Liver (tissue), 9 donors: Measurements from ENCODE around the gene ADK. TPM values are rescaled to one million over a fixed set of nuclear protein-coding genes. Genes with fewer than 3 reads are reported as not detected.
"Not testable (repeated sequence)": the region's sequence is repeated elsewhere in the genome, so short reads cannot be mapped to it uniquely, and the experiment has no call there.

Experiments used
- DNase-seq: peaks from one replicate; pipeline ENCODE4 v3.0.0-alpha.2; 2017; ENCODE audit warnings: low spot score
- H3K27ac ChIP-seq, 2 donors: one replicate each; pipeline ENCODE4 v1.7.0; 2013; ENCODE audit warnings: inconsistent platforms in 2 of 2, low read length in 2 of 2, control low read depth in 1 of 2, low read depth in 1 of 2, mild to moderate bottlenecking in 1 of 2
- H3K27me3 ChIP-seq, 4 donors: one replicate each; pipeline versions ENCODE4 v1.6.1 to v1.7.0; 2013; ENCODE audit warnings: low read length in 3 of 4, inconsistent platforms in 1 of 4, mild to moderate bottlenecking in 1 of 4, moderate library complexity in 1 of 4; ENCODE audit not compliant: control insufficient read depth in 4 of 4, insufficient read depth in 4 of 4
- H3K36me3 ChIP-seq, 4 donors: one replicate each; pipeline versions ENCODE4 v1.6.1 to v1.7.0; 2013; ENCODE audit warnings: low read length in 3 of 4, mild to moderate bottlenecking in 3 of 4, low read depth in 1 of 4, moderate library complexity in 1 of 4; ENCODE audit not compliant: control insufficient read depth in 4 of 4, insufficient read depth in 3 of 4
- H3K4me1 ChIP-seq, 4 donors: one replicate each; pipeline versions ENCODE4 v1.6.1 to v1.7.0; 2013; ENCODE audit warnings: low read length in 3 of 4, mild to moderate bottlenecking in 3 of 4, moderate library complexity in 1 of 4; ENCODE audit not compliant: control insufficient read depth in 4 of 4, insufficient read depth in 4 of 4
- H3K4me3 ChIP-seq, 3 donors: one replicate each; pipeline versions ENCODE4 v1.6.1 to v1.7.0; 2013; ENCODE audit warnings: low read length in 3 of 3, control low read depth in 1 of 3, low read depth in 1 of 3, mild to moderate bottlenecking in 1 of 3
- H3K9ac ChIP-seq, 2 donors: one replicate each; pipeline ENCODE4 v1.7.0; 2013; ENCODE audit warnings: low read length in 2 of 2, mild to moderate bottlenecking in 2 of 2, moderate library complexity in 2 of 2, control low read depth in 1 of 2, low read depth in 1 of 2
- H3K9me3 ChIP-seq, 4 donors: one replicate each; pipeline versions ENCODE4 v1.6.1 to v1.7.0; 2013; ENCODE audit warnings: low read length in 3 of 4; ENCODE audit not compliant: control insufficient read depth in 4 of 4
- ATF3 ChIP-seq: IDR thresholded peaks from 2 replicates; pipeline ENCODE4 v1.6.1; 2016; ENCODE audit warnings: antibody characterized with exemption
- CTCF ChIP-seq: fragments of 150-350 bp; IDR thresholded peaks from 2 replicates; pipeline ENCODE4 v1.5.1; 2017; ENCODE audit warnings: improper control_type of control experiment, low read depth, low read length; ENCODE audit not compliant: missing input control
- EGR1 ChIP-seq, 2 donors: IDR thresholded peaks; 2 replicates each; pipeline ENCODE4 v1.6.1; 2016 to 2018; ENCODE audit warnings: antibody characterized with exemption in 2 of 2, low read depth in 2 of 2
- FOXA1 ChIP-seq: IDR thresholded peaks from 2 replicates; pipeline ENCODE4 v1.6.1; 2016; ENCODE audit warnings: antibody characterized with exemption
- FOXA2 ChIP-seq: IDR thresholded peaks from 2 replicates; pipeline ENCODE4 v1.6.1; 2016; ENCODE audit warnings: antibody characterized with exemption
- GABPA ChIP-seq, 2 donors: IDR thresholded peaks in 1 of 2; conservative IDR thresholded peaks in 1 of 2; 2 replicates each; pipeline ENCODE4 v1.6.1; 2016; ENCODE audit warnings: antibody characterized with exemption in 2 of 2, mild to moderate bottlenecking in 1 of 2, moderate library complexity in 1 of 2
- HNF4A ChIP-seq, 2 donors: conservative IDR thresholded peaks; 2 replicates each; pipeline ENCODE4 v1.6.1; 2016; ENCODE audit warnings: antibody characterized with exemption in 2 of 2, mild to moderate bottlenecking in 2 of 2
- HNF4G ChIP-seq: IDR thresholded peaks from 2 replicates; pipeline ENCODE4 v1.6.1; 2016; ENCODE audit warnings: antibody characterized with exemption
- JUND ChIP-seq, 2 donors: IDR thresholded peaks; 2 replicates each; pipeline ENCODE4 v1.6.1; 2016; ENCODE audit warnings: antibody characterized with exemption in 2 of 2
- MAX ChIP-seq: IDR thresholded peaks from 2 replicates; pipeline ENCODE4 v1.6.1; 2016; ENCODE audit warnings: antibody characterized with exemption
- NR2F2 ChIP-seq: IDR thresholded peaks from 2 replicates; pipeline ENCODE4 v1.6.1; 2016; ENCODE audit warnings: antibody characterized with exemption
- RAD21 ChIP-seq, 2 donors: IDR thresholded peaks; 2 replicates each; pipeline ENCODE4 v1.6.1; 2016; ENCODE audit warnings: antibody characterized with exemption in 2 of 2, mild to moderate bottlenecking in 2 of 2
- REST ChIP-seq: IDR thresholded peaks from 2 replicates; pipeline ENCODE4 v1.6.1; 2016; ENCODE audit warnings: antibody characterized with exemption, mild to moderate bottlenecking
- RXRA ChIP-seq, 2 donors: IDR thresholded peaks; 2 replicates each; pipeline ENCODE4 v1.6.1; 2017 to 2018; ENCODE audit warnings: antibody characterized with exemption in 2 of 2, mild to moderate bottlenecking in 1 of 2
- SP1 ChIP-seq: IDR thresholded peaks from 2 replicates; pipeline ENCODE4 v1.6.1; 2018; ENCODE audit warnings: antibody characterized with exemption, mild to moderate bottlenecking
- TAF1 ChIP-seq: conservative IDR thresholded peaks from 2 replicates; pipeline ENCODE4 v1.6.1; 2016; ENCODE audit warnings: antibody characterized with exemption, mild to moderate bottlenecking
- YY1 ChIP-seq: IDR thresholded peaks from 2 replicates; pipeline ENCODE4 v1.6.1; 2016; ENCODE audit warnings: antibody characterized with exemption, mild to moderate bottlenecking
- ZBTB33 ChIP-seq: IDR thresholded peaks from 2 replicates; pipeline ENCODE4 v1.6.1; 2016; ENCODE audit warnings: antibody characterized with exemption
- WGBS: extraction: QIAGEN DNeasy Blood & Tissue Kit; methylation state at CpG from one replicate; pipeline ENCODE4 v1.1.7; 2013; 5-methylcytosine and 5-hydroxymethylcytosine counted together
- polyA plus RNA-seq, 2 donors: library from polyadenylated mRNA; stranded (reverse) in 1 of 2; unstranded in 1 of 2; fragments of 200-250 nt in 1 of 2; fragments of >200 nt in 1 of 2; fragmentation: Nextera tagmentation in 1 of 2; extraction: Ambion mirVana in 1 of 2; gene quantifications; one replicate each; pipeline versions ENCODE4 v1.2.1 to v1.2.3, GENCODE V29; 2013 to 2015
- total RNA-seq, 2 donors: library from RNA; depleted of rRNA; stranded (reverse); fragments of >200 nt; gene quantifications; one replicate each; pipeline ENCODE4 v1.2.3, GENCODE V29; 2014
- donor health status: healthy.
- donor health status: healthy.
- donor health status: healthy.
- donor health status: healthy.
- donor health status: healthy.

ADK gene
- total and polyA plus RNA-seq, 4 donors, result 18.0 to 110 (median 65.5) TPM

GRCh38 chr10:74575912-74576311 is 424.9 kb downstream of the ADK start (continued):
- no peak for TF ChIP-seq EGR1 (IDR thresholded peaks at IDR 0.05; ENCODE audit: low read depth in 2 of 2)
- no peak for TF ChIP-seq MAX
- TF ChIP-seq HNF4G, result no peak
- no peak for TF ChIP-seq ATF3

- no peak overlapping the region for H3K27ac ChIP-seq
- no peak overlapping the region for H3K4me3 ChIP-seq
- peaks cover 0 to 1% (median 0%) of the 10 kb centered on the region in 4 donors for H3K36me3 ChIP-seq
- no peak for DNase-seq
- 98% methylated on average over 3 of the region's 3 CpGs for WGBS
- no peak overlapping the region for H3K9ac ChIP-seq
- H3K27me3 ChIP-seq, result no peaks in the 10 kb centered on the region
- TF ChIP-seq HNF4G (no peak), JUND (IDR thresholded peaks at IDR 0.05) (no peak)
- no peaks in the 10 kb centered on the region for H3K9me3 ChIP-seq
- H3K4me1 ChIP-seq, result no peaks in the 10 kb centered on the region
These were observed 425.6 kb downstream of the ADK start for GRCh38 chr10:74576586-74576985.

GRCh38 chr10:74580438-74580837 is 429.4 kb downstream of the ADK start:
- 98% methylated on average over 2 of the region's 2 CpGs for WGBS
- not testable (repeated sequence) for H3K36me3 ChIP-seq, H3K9me3 ChIP-seq, DNase-seq, H3K27ac ChIP-seq, H3K4me1 ChIP-seq, H3K4me3 ChIP-seq, H3K27me3 ChIP-seq, H3K9ac ChIP-seq

GRCh38 chr10:74582566-74582965 is 431.5 kb downstream of the ADK start:
- Histone ChIP-seq H3K4me1 (peaks cover 2 to 24% (median 20%) of the 10 kb centered on the region in 4 donors), H3K36me3 (peaks cover 0 to 1% (median 0%) of the 10 kb centered on the region in 4 donors), H3K9me3 (no peaks in the 10 kb centered on the region), H3K9ac (no peak overlapping the region), H3K27ac (no peak overlapping the region), H3K27me3 (no peaks in the 10 kb centered on the region), H3K4me3 (no peak overlapping the region)
- TF ChIP-seq GABPA (IDR thresholded peaks at IDR 0.05 in 1 of 2, conservative IDR thresholded peaks at IDR 0.05 in 1 of 2), result no peak
- TF ChIP-seq RXRA (IDR thresholded peaks at IDR 0.05), result no peak
- no peak for TF ChIP-seq EGR1 (IDR thresholded peaks at IDR 0.05; ENCODE audit: low read depth in 2 of 2)
- TF ChIP-seq REST, result no peak
- TF ChIP-seq TAF1, result no peak
- no peak for TF ChIP-seq ZBTB33
- TF ChIP-seq CTCF, result no peak
- TF ChIP-seq JUND (IDR thresholded peaks at IDR 0.05), result no peak
- TF ChIP-seq FOXA1, result no peak
- no peak for TF ChIP-seq HNF4G
- TF ChIP-seq SP1, result no peak
- TF ChIP-seq RAD21 (IDR thresholded peaks at IDR 0.05), result no peak
- TF ChIP-seq FOXA2, result no peak
- TF ChIP-seq MAX, result no peak
- no peak for TF ChIP-seq HNF4A (conservative IDR thresholded peaks at IDR 0.05)
- TF ChIP-seq YY1, result no peak
- TF ChIP-seq ATF3, result no peak
- no peak for TF ChIP-seq NR2F2
- no peak for DNase-seq
- WGBS, result 96% methylated on average over 1 of the region's 1 CpG
